CD8-positive, alpha-beta memory T cell (primary cell): ENCODE measurements around the gene PLCG2. TPM values are rescaled to one million over a fixed set of nuclear protein-coding genes. Genes with fewer than 3 reads are reported as not detected.
"Not testable (repeated sequence)": the region's sequence is repeated elsewhere in the genome, so short reads cannot be mapped to it uniquely, and the experiment has no call there.

Source experiments
- CTCF ChIA-PET: fragments of 350-600 bp; sonication (Branson Sonifier 250); formaldehyde crosslinking; loops from one replicate; lab custom pipeline; 2021; ENCODE audit warnings: antibody characterized with exemption; lab: Charles Lee
- POLR2A ChIA-PET: fragments of 350-600 bp; sonication (Branson Sonifier 250); formaldehyde crosslinking; loops from one replicate; lab custom pipeline; 2021; ENCODE audit warnings: antibody characterized with exemption; lab: Charles Lee
- DNase-seq, 5 donors: peaks; one replicate each; pipeline versions ENCODE4 v3.0.0 to v3.0.0-alpha.2; 2020 to 2022; ENCODE audit warnings: mixed read lengths in 1 of 5
- H3K27ac ChIP-seq: one replicate; pipeline ENCODE4 v1.7.0; 2013; ENCODE audit warnings: low read depth, mild to moderate bottlenecking, low read length, moderate library complexity
- H3K27me3 ChIP-seq: 2 replicates; pipeline ENCODE4 v1.7.0; 2013; ENCODE audit warnings: low read length, mild to moderate bottlenecking; ENCODE audit not compliant: insufficient read depth, poor library complexity, severe bottlenecking
- H3K36me3 ChIP-seq: 2 replicates; pipeline ENCODE4 v1.7.0; 2013; ENCODE audit warnings: mild to moderate bottlenecking, low read length, moderate library complexity; ENCODE audit not compliant: insufficient read depth
- H3K4me1 ChIP-seq: 2 replicates; pipeline ENCODE4 v1.7.0; 2013; ENCODE audit warnings: mild to moderate bottlenecking, low read length, moderate library complexity; ENCODE audit not compliant: insufficient read depth
- H3K4me3 ChIP-seq: 2 replicates; pipeline ENCODE4 v1.7.0; 2013; ENCODE audit warnings: mild to moderate bottlenecking, low read length
- H3K9me3 ChIP-seq: 2 replicates; pipeline ENCODE4 v1.7.0; 2013; ENCODE audit warnings: mild to moderate bottlenecking, low read length
- H3K27ac Mint-ChIP-seq, 8 donors: one replicate each; pipeline ENCODE4 v1.8.0; 2020 to 2021; ENCODE audit warnings: mixed read lengths in 8 of 8, mild to moderate bottlenecking in 6 of 8, inconsistent platforms in 3 of 8, moderate library complexity in 3 of 8
- H3K27me3 Mint-ChIP-seq, 2 donors: one replicate each; pipeline ENCODE4 v1.8.0; 2020 to 2021; ENCODE audit warnings: mixed read lengths in 2 of 2, mild to moderate bottlenecking in 1 of 2, moderate library complexity in 1 of 2
- H3K36me3 Mint-ChIP-seq, 3 donors: one replicate each; pipeline ENCODE4 v1.8.0; 2020 to 2021; ENCODE audit warnings: mixed read lengths in 3 of 3, inconsistent platforms in 1 of 3, mild to moderate bottlenecking in 1 of 3
- H3K4me1 Mint-ChIP-seq, 3 donors: one replicate each; pipeline ENCODE4 v1.8.0; 2020 to 2021; ENCODE audit warnings: mixed read lengths in 3 of 3, inconsistent platforms in 1 of 3, mild to moderate bottlenecking in 1 of 3
- H3K4me3 Mint-ChIP-seq, 7 donors: one replicate each; pipeline ENCODE4 v1.8.0; 2020 to 2021; ENCODE audit warnings: mixed read lengths in 7 of 7, mild to moderate bottlenecking in 6 of 7, moderate library complexity in 4 of 7, inconsistent platforms in 2 of 7
- H3K9me3 Mint-ChIP-seq, 5 donors: one replicate each; pipeline ENCODE4 v1.8.0; 2020 to 2022; ENCODE audit warnings: mixed read lengths in 5 of 5, mild to moderate bottlenecking in 3 of 5, moderate library complexity in 2 of 5, inconsistent platforms in 1 of 5
- polyA plus RNA-seq: library from polyadenylated mRNA; unstranded; fragments of 300-500 nt; fragmentation: Illumina TruSeq; gene quantifications from one replicate; pipeline ENCODE4 v1.2.3, GENCODE V29; 2021
- total RNA-seq, 2 experiments: library from RNA; stranded (reverse); gene quantifications; one replicate each; pipeline ENCODE4 v1.2.3, GENCODE V29; 2021

The PLCG2 gene
- total and polyA plus RNA-seq, 3 experiments from 2014 or later, result 5.4 to 16.2 (median 14.2) TPM

DNA sequence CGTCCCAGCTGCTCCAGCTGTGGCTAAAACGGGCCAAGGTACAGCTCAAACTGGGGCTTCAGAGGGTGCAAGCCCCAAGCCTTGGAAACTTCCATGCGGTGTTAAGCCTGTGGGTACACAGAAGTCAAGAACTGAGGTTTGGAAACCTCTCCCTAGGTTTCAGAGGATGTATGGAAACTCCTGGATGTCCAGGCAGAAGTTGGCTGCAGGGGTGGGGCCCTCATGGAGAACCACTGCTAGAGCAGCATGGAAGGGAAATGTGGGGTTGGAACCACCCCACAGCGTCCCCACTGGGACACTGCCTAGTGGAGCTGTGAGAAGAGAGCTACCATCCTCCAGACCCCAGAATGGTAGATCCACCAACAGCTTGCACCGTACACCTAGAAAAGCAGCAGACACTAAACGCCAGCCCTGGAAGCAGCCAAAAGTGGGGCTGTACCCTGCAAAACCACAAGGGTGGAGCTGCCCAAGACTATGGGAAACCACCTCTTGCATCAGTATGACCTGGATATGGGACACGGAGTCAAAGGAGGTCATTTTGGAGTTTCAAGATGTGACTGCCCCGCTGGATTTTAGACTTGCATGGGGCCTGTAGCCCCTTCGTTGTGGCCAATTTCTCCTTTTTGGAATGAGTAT lies 230.0 kb downstream of the PLCG2 start:
- H3K27ac ChIP-seq, result no peak overlapping the region
- CTCF ChIA-PET, result no interaction called here
- no peaks in the 10 kb centered on the region for H3K27me3 ChIP-seq
- H3K9me3 Mint-ChIP-seq, result peaks cover 0 to 20% (median 9%) of the 10 kb centered on the region in 5 donors
- peaks cover 7 to 15% of the 10 kb centered on the region in 2 donors for H3K27me3 Mint-ChIP-seq
- no peaks in the 10 kb centered on the region for H3K9me3 ChIP-seq
- H3K36me3 Mint-ChIP-seq, result peaks cover 14 to 35% (median 16%) of the 10 kb centered on the region in 3 donors
- POLR2A ChIA-PET, result no interaction called here
- no peak for DNase-seq
- peaks cover 17 to 41% (median 23%) of the 10 kb centered on the region in 3 donors for H3K4me1 Mint-ChIP-seq
- peak overlapping the region in 5 of 7 donors; percentile 11 to 71 (median 42) for H3K4me3 Mint-ChIP-seq
- no peak overlapping the region for H3K4me3 ChIP-seq
- H3K27ac Mint-ChIP-seq, result no peak overlapping the region
- peaks cover 9% of the 10 kb centered on the region for H3K4me1 ChIP-seq
- H3K36me3 ChIP-seq, result no peaks in the 10 kb centered on the region

DNA sequence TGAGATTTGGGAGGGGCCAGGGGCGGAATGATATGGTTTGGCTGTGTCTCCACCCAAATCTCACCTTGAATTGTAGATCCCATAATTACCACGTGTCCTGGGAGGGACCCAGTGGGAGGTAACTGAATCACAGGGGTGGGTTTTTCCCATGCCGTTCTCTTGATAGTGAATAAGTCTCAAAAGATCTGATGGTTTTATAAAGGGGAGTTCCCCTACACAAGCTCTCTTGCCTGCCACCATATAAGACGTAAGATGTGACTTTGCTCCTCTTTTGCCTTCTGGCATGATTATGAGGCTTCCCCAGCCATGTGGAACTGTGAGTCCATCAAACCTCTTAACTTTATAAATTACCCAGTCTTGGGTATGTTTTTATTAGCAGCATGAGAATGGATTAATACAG lies 230.7 kb downstream of the PLCG2 start:
- CTCF ChIA-PET, DNase-seq: not testable (repeated sequence)
- peak overlapping the region in 1 of 8 donors; percentile 80 for H3K27ac Mint-ChIP-seq

DNA sequence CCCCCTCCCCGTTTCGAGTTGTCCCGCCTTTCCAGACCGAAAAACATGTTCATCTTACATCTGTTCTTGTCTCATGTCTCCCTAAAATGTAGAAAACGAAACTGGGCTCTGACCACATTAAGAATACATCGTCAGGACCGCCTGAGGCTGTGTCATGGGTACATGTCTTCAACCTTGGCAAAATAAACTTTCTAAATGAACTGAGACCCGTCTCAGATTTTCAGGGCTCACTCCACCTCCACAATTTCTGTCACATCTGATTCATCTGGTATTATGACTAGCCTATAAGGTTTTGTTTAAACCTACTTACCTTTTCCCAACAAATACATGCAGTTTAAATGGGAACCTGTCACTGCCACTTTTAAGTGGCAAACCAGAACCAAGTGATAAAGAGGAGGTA lies 231.6 kb downstream of the PLCG2 start:
- Mint-ChIP-seq H3K4me1 (peaks cover 17 to 36% (median 23%) of the 10 kb centered on the region in 3 donors), H3K4me3 (peak overlapping the region; percentile 85 to 93 (median 90)), H3K27me3 (peaks cover 10 to 22% of the 10 kb centered on the region in 2 donors), H3K9me3 (peaks cover 0 to 20% (median 16%) of the 10 kb centered on the region in 5 donors), H3K27ac (peak overlapping the region; percentile 10 to 92 (median 76)), H3K36me3 (peaks cover 9 to 26% (median 16%) of the 10 kb centered on the region in 3 donors)
- Histone ChIP-seq H3K4me1 (peaks cover 9% of the 10 kb centered on the region), H3K36me3 (no peaks in the 10 kb centered on the region), H3K27me3 (no peaks in the 10 kb centered on the region), H3K27ac (no peak overlapping the region), H3K9me3 (no peaks in the 10 kb centered on the region), H3K4me3 (peak overlapping the region; percentile 61)
- ChIA-PET CTCF (no interaction called here), POLR2A (no interaction called here)
- DNase-seq, result no peak

More for the DNA sequence above, 230.7 kb downstream of the PLCG2 start:
- Mint-ChIP-seq H3K9me3 (peaks cover 0 to 20% (median 11%) of the 10 kb centered on the region in 5 donors), H3K36me3 (peaks cover 10 to 29% (median 16%) of the 10 kb centered on the region in 3 donors), H3K27me3 (peaks cover 10 to 16% of the 10 kb centered on the region in 2 donors), H3K4me1 (peaks cover 17 to 36% (median 23%) of the 10 kb centered on the region in 3 donors), H3K4me3 (peak overlapping the region in 5 of 7 donors; percentile 42 to 93 (median 74))
- H3K4me1 ChIP-seq, H3K27ac ChIP-seq, POLR2A ChIA-PET, H3K9me3 ChIP-seq, H3K36me3 ChIP-seq, H3K4me3 ChIP-seq, H3K27me3 ChIP-seq: not testable (repeated sequence)

DNA sequence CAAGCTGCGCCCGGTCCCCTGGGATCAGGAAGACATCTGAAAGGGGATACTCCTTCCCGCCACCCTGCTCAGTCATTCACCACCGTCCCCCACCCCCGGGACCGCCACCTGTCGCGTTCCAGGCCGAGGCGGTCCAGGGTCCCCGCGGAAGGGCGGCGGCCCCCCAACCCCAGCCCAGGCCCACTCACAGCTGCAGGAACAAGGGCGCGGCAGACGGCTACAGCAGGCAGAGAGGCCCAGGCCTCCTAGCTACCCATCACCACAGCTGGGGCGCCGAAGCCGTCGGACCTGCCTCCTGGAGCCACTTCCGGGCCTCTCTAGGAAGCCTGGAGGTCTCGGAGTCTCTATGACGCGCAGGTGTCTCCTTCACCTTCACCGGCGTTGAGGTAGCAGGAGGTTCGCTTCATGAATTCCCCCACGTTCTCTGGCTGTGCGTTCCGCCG lies 232.1 kb downstream of the PLCG2 start, which contains the start of gene SDR42E1:
TSS of gene SDR42E1 (minus strand) at position 272 of the 443 bp plus-strand sequence. CDS start 10,612 bp downstream, outside the sequence.
- Histone ChIP-seq H3K4me1 (peaks cover 9% of the 10 kb centered on the region), H3K9me3 (no peaks in the 10 kb centered on the region), H3K27ac (no peak within 1 kb of the TSS), H3K36me3 (no peaks in the 10 kb centered on the region), H3K4me3 (peak within 1 kb of the TSS; percentile 61), H3K27me3 (no peaks in the 10 kb centered on the region)
- peaks cover 17 to 33% (median 19%) of the 10 kb centered on the region in 3 donors for H3K4me1 Mint-ChIP-seq
- H3K4me3 Mint-ChIP-seq, result peak within 1 kb of the TSS; percentile 85 to 93 (median 90)
- peak within 1 kb of the TSS; percentile 16 to 93 (median 80) for H3K27ac Mint-ChIP-seq
- H3K9me3 Mint-ChIP-seq, result peaks cover 0 to 20% (median 17%) of the 10 kb centered on the region in 5 donors
- CTCF ChIA-PET, result no interaction called here
- peaks cover 10 to 28% of the 10 kb centered on the region in 2 donors for H3K27me3 Mint-ChIP-seq
- peak; percentile 37 to 76 (median 61) for DNase-seq
- H3K36me3 Mint-ChIP-seq, result peaks cover 8 to 20% (median 16%) of the 10 kb centered on the region in 3 donors
- POLR2A ChIA-PET, result no interaction called here

Other genes with a start within 250 kb of the PLCG2 start
- gene SDR42E1, start 232.2 kb downstream of the PLCG2 start, total RNA-seq, result 10 to 100 TPM; 11.9 to 12.4 TPM
- gene SDR42E1, start 232.2 kb downstream of the PLCG2 start, polyA plus RNA-seq, result 1.9 TPM